ENCODE results near the gene TLCD3B.

DNA sequence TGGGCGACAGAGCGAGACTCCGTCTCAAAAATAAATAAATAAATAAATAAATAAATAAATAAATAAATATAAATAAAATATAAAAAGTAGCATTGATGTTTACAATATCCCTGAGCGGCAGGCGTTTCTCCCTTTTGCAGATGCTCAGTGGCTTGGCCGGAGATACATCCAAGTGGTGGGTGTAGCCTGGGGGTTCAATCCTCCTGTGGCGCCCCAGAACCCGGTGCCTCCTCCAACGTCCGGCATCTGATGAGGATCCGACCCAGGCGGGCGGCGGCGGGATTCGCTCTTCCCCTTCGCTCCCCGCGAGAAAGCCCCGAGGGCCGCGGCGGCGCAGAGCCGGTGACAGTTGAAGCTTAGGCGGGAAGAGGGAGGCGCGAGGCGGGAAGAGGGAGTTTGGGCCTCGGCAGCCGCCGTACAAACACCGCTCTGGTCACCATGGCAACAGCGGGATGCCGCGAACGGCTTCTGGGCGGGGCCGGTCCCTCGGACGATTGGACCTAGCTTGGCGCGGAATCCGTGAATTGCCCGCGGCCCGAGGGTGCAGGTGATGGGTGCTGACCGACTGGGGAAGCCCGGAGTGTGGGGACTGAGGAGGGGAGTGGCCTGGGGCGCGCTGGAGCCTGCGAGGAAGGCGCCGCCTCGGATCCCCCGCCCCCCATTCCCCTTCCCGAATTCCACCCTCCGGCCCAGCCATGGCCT lies 21.8 kb upstream of the TLCD3B start:
- no peak; the same call in 1 of the 2 replicates for TF ChIP-seq POLR2AphosphoS5 (IDR thresholded peaks at IDR 0.05; ENCODE audit: borderline replicate concordance, low read depth, low read length)
- no peak for TF ChIP-seq EZH2 (IDR thresholded peaks at IDR 0.05)
- TF ChIP-seq FOXP2 (optimal IDR thresholded peaks at IDR 0.05; ENCODE audit: control extremely low read depth, extremely low read length, insufficient read depth), result no peak

Measured in SK-N-MC (cell line).